Ascending aorta (tissue), 2 donors: Measurements from ENCODE around the gene MORN5. TPM values are rescaled to one million over a fixed set of nuclear protein-coding genes. Genes with fewer than 3 reads are reported as not detected.

Source experiments
- DNase-seq, 2 donors: peaks; one replicate each; pipeline ENCODE4 v3.0.0-alpha.2; 2019; ENCODE audit warnings: low spot score in 2 of 2
- H3K27ac ChIP-seq, 2 donors: fragments of 200-600 bp; sonication (generic); one replicate each; pipeline ENCODE4 v1.5.1; 2016 to 2017; ENCODE audit warnings: mild to moderate bottlenecking in 1 of 2
- H3K27me3 ChIP-seq: fragments of 200-600 bp; sonication (generic); one replicate; pipeline ENCODE4 v1.5.1; 2017
- H3K36me3 ChIP-seq, 2 donors: fragments of 200-600 bp; sonication (generic); one replicate each; pipeline ENCODE4 v1.5.1; 2016
- H3K4me1 ChIP-seq, 2 donors: fragments of 200-600 bp; sonication (generic); one replicate each; pipeline ENCODE4 v1.5.1; 2016 to 2017; ENCODE audit warnings: mild to moderate bottlenecking in 1 of 2
- H3K4me3 ChIP-seq, 2 donors: fragments of 200-600 bp; sonication (generic); one replicate each; pipeline ENCODE4 v1.5.1; 2016 to 2017; ENCODE audit warnings: mild to moderate bottlenecking in 1 of 2
- H3K9me3 ChIP-seq, 2 donors: fragments of 200-600 bp; sonication (generic); one replicate each; pipeline ENCODE4 v1.5.1; 2016
- intact Hi-C: fragments of 100-400 bp; cut with DNase I; formaldehyde crosslinking; loops from one replicate; pipeline ENCODE4 v1.15.1; 2023
- total RNA-seq: library from RNA; depleted of rRNA; stranded (reverse); fragments of >200 nt; gene quantifications from one replicate; pipeline ENCODE4 v1.1.0, GENCODE V29; 2016
- TF ChIP-seq, protein P1 (sequence below), 3 experiments: fragments of 200-600 bp in 2 of 3; fragments of 450-650 bp in 1 of 3; sonication (generic) in 2 of 3; IDR thresholded peaks; one replicate each; pipeline ENCODE4 v1.5.1; 2016 to 2019; ENCODE audit warnings: antibody characterized with exemption in 3 of 3, mild to moderate bottlenecking in 1 of 3, moderate library complexity in 1 of 3

MORN5 gene
- total RNA-seq, 1 donor from 2014 or later, result not detected

DNA sequence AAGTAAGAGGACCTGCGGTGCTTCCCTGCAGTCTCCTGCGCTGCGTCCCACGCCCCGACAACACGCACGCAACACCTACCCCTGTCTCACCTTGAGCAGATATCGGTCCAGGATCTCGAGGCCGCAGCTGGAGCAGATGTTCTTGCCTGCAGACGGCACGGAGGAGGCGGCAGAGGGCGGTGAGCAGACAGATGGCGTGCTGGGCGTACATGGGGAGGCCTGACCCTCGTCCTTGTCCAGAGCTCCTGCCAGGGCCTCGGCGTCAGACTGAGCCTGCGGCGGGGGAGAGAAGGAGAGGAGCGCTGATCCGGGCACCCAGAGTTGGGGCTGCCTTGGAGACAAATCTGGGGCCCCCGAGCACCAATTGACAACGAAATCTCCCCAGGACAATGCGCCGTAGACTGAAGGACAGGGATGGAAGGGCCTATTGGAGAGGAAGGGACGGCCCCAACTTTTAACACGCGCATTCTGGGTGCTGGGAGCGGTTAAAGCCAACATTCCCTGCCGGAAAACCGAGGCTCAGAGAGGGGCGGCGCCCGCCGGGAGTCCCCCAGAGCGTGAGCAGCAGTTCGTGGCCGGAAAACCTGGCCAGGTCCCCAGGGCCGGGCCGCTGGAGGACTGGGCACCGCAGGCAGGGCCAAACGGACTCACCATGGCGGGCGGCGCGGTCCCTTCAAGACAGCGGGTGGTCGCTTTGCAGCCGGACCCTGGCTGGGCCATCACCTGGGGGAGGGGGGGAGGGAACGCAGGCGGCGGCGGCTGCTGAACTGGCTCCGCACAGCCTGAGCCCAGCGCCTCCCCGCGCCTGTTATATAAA, 67.3 kb downstream of the MORN5 start:
- DNase-seq, result no peak
- Histone ChIP-seq H3K27ac (no peak overlapping the region), H3K36me3 (no peaks in the 10 kb centered on the region), H3K27me3 (peaks cover 20% of the 10 kb centered on the region), H3K4me3 (peak overlapping the region; percentile 57 to 62), H3K4me1 (peaks cover 3 to 16% of the 10 kb centered on the region in 2 donors), H3K9me3 (no peaks in the 10 kb centered on the region)
- TF ChIP-seq, protein P1, sequence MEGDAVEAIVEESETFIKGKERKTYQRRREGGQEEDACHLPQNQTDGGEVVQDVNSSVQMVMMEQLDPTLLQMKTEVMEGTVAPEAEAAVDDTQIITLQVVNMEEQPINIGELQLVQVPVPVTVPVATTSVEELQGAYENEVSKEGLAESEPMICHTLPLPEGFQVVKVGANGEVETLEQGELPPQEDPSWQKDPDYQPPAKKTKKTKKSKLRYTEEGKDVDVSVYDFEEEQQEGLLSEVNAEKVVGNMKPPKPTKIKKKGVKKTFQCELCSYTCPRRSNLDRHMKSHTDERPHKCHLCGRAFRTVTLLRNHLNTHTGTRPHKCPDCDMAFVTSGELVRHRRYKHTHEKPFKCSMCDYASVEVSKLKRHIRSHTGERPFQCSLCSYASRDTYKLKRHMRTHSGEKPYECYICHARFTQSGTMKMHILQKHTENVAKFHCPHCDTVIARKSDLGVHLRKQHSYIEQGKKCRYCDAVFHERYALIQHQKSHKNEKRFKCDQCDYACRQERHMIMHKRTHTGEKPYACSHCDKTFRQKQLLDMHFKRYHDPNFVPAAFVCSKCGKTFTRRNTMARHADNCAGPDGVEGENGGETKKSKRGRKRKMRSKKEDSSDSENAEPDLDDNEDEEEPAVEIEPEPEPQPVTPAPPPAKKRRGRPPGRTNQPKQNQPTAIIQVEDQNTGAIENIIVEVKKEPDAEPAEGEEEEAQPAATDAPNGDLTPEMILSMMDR (IDR thresholded peaks at IDR 0.05), result no peak
- intact Hi-C loops, result no loop called here

DNA sequence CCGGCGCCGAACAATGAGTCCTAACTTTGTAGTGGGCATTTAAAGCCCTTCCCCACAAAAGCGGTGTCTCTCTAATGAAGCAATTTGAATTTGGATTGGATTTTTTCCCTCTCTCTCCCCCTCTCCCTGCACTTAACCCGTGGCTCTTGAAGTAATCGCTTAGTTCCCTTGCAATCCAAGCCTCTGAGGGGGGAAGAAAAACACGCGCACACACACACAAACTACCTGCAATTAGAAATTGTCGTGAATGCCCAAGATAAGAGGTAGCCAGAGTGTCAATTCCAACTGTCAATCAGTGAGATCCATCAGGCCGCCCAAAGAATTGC, 67.8 kb downstream of the MORN5 start:
- no peaks in the 10 kb centered on the region for H3K9me3 ChIP-seq
- peak overlapping the region; percentile 57 to 62 for H3K4me3 ChIP-seq
- H3K36me3 ChIP-seq, result no peaks in the 10 kb centered on the region
- no peak for DNase-seq
- TF ChIP-seq, protein P1 (IDR thresholded peaks at IDR 0.05), result no peak
- peaks cover 20% of the 10 kb centered on the region for H3K27me3 ChIP-seq
- peaks cover 3 to 16% of the 10 kb centered on the region in 2 donors for H3K4me1 ChIP-seq
- intact Hi-C loops, result no loop called here
- no peak overlapping the region for H3K27ac ChIP-seq

DNA sequence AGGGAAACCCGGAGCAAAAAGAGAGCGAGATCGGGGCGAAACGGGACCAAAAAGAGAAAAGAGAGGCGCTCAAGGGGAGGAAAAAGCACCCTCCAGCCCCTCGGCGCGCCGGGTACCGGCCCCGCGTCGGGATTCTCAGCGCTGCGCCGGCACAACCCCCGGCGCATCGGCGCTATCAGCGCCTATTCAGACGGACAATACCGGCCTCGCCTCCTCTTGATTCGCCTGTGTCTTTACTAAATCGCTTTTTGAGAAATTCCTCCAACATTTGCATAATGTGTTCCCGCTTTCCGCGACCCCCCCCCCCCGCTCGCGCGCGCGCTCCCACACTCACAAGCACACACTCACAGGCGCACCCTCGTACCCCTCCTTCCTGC, 68.5 kb downstream of the MORN5 start:
- no peak for DNase-seq
- Histone ChIP-seq H3K27me3 (peaks cover 20% of the 10 kb centered on the region), H3K27ac (no peak overlapping the region), H3K36me3 (no peaks in the 10 kb centered on the region), H3K9me3 (no peaks in the 10 kb centered on the region), H3K4me3 (peak overlapping the region; percentile 57 to 62), H3K4me1 (peaks cover 3 to 16% of the 10 kb centered on the region in 2 donors)
- intact Hi-C loops, result no loop called here
- TF ChIP-seq, protein P1 (IDR thresholded peaks at IDR 0.05), result no peak

DNA sequence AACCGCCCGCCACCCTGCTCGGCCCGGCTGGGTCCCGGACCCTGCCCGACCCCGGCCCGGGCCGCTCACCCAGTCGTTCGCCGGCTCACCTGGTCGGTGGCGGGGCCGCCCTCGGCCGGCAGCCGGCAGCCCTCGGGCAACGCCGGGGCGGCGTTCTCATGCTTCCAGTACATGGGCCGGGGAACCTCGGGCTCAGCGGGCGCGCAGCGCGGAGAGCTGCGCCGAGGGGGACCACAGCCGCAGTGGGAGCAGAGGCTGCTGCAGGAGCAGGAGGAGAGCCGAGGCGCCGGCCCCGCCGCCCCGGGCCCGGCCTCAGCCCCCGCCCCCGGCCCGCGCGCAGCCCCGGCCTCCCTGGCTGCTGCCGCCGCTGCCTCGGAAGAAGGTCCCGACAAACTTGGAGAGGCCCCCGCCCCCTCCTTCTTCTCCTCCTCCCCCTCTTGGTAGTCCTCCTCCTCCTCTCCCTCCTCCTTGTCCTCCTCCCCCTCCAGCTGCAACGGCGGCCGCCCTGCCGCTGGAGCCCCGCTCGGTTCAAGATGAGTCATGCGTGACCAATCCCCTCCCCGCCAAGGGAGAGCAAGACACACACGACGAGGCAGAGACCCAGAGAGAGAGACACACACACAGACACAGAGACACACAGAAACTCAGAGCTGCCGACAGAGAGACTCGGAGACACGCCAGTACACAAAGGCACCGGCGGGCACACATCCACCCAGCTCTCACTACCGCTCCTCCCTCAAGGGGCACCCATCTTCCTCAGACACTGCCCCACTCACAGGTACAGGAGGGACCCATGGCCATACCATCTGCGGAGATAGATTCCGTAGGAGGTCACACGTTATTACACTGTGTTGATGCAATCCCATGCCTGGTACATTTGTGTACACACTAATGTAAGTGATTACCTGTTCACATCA, 69.1 kb downstream of the MORN5 start, which contains the start of gene LHX6:
LHX6 (minus strand) TSS at position 390 of the 917 bp plus-strand sequence; CDS start at position 173, 217 bp downstream.
- DNase-seq, result no peak
- Histone ChIP-seq H3K27me3 (peaks cover 20% of the 10 kb centered on the region), H3K4me3 (peak within 1 kb of the TSS; percentile 57 to 62), H3K36me3 (no peaks in the 10 kb centered on the region), H3K4me1 (peaks cover 3 to 16% of the 10 kb centered on the region in 2 donors), H3K27ac (no peak within 1 kb of the TSS), H3K9me3 (no peaks in the 10 kb centered on the region)
- TF ChIP-seq, protein P1 (IDR thresholded peaks at IDR 0.05), result no peak
- intact Hi-C loops, result no loop called here

DNA sequence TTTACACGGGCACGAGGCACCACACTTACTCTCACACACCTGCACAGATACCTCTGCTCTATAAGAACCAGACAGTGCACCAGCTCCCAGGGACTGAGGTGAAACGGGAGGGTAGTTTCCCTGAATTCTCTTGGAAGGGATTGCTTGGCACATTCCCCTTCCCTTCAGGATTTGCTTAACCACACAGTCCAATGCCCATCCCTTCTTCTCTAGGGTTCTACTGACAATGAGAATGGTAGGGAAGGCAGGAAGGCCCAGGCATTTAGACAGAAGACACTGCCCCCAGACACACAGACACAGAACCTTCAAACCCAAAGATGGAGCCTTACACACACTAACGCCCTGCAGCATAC, 69.8 kb downstream of the MORN5 start:
- intact Hi-C loops, result no loop called here
- no peaks in the 10 kb centered on the region for H3K9me3 ChIP-seq
- H3K4me3 ChIP-seq, result no peak overlapping the region
- peaks cover 3 to 16% of the 10 kb centered on the region in 2 donors for H3K4me1 ChIP-seq
- H3K36me3 ChIP-seq, result no peaks in the 10 kb centered on the region
- no peak for DNase-seq
- TF ChIP-seq, protein P1 (IDR thresholded peaks at IDR 0.05), result no peak
- no peak overlapping the region for H3K27ac ChIP-seq
- H3K27me3 ChIP-seq, result peaks cover 20% of the 10 kb centered on the region
